KMS-11 (cell line): ENCODE data around the gene NHEJ1.

Experiments used
- H2AFZ ChIP-seq: fragments of 200-600 bp; sonication (generic); 2 replicates; pipeline ENCODE4 v1.6.1; 2016; ENCODE audit warnings: antibody characterized with exemption, mixed run types, low read depth
- H3K27ac ChIP-seq: fragments of 200-600 bp; sonication (generic); 2 replicates; pipeline ENCODE4 v1.6.1; 2016; ENCODE audit warnings: mild to moderate bottlenecking, mixed run types
- H3K27me3 ChIP-seq: fragments of 200-600 bp; sonication (generic); 2 replicates; pipeline ENCODE4 v1.6.1; 2017; ENCODE audit warnings: mild to moderate bottlenecking, low read depth, mixed run types, moderate library complexity; ENCODE audit not compliant: insufficient read depth
- H3K36me3 ChIP-seq: fragments of 200-600 bp; sonication (generic); 2 replicates; pipeline ENCODE4 v1.6.1; 2017; ENCODE audit warnings: mild to moderate bottlenecking, mixed run types; ENCODE audit not compliant: insufficient read depth
- H3K4me1 ChIP-seq: fragments of 200-600 bp; sonication (generic); 2 replicates; pipeline ENCODE4 v1.6.1; 2016; ENCODE audit warnings: mild to moderate bottlenecking, low read depth, mixed run types; ENCODE audit not compliant: poor library complexity, severe bottlenecking
- H3K4me2 ChIP-seq: fragments of 200-600 bp; sonication (generic); 2 replicates; pipeline ENCODE4 v1.7.0; 2016; ENCODE audit warnings: mild to moderate bottlenecking, mixed run types
- H3K4me3 ChIP-seq: fragments of 200-600 bp; sonication (generic); IDR thresholded peaks from 2 replicates; pipeline ENCODE4 v1.6.1; 2017; ENCODE audit warnings: low read depth, low read length, mixed read lengths; ENCODE audit not compliant: insufficient read depth
- H3K79me2 ChIP-seq: fragments of 200-600 bp; sonication (generic); 2 replicates; pipeline ENCODE4 v1.6.1; 2016; ENCODE audit warnings: low read depth, mixed run types; ENCODE audit not compliant: insufficient read depth
- H3K9ac ChIP-seq: fragments of 200-600 bp; sonication (generic); 2 replicates; pipeline ENCODE4 v1.6.1; 2016; ENCODE audit warnings: mild to moderate bottlenecking, mixed run types
- H4K20me1 ChIP-seq: fragments of 200-600 bp; sonication (generic); 2 replicates; pipeline ENCODE4 v1.6.1; 2016; ENCODE audit warnings: mild to moderate bottlenecking, mixed run types; ENCODE audit not compliant: insufficient read depth
- TF ChIP-seq, protein P1 (sequence below): fragments of 200-600 bp; sonication (generic); conservative IDR thresholded peaks from 2 replicates; pipeline ENCODE4 v1.6.1; 2017; ENCODE audit warnings: low read depth, mild to moderate bottlenecking, antibody characterized with exemption, low read length, moderate library complexity, mixed read lengths

Gene NHEJ1

DNA sequence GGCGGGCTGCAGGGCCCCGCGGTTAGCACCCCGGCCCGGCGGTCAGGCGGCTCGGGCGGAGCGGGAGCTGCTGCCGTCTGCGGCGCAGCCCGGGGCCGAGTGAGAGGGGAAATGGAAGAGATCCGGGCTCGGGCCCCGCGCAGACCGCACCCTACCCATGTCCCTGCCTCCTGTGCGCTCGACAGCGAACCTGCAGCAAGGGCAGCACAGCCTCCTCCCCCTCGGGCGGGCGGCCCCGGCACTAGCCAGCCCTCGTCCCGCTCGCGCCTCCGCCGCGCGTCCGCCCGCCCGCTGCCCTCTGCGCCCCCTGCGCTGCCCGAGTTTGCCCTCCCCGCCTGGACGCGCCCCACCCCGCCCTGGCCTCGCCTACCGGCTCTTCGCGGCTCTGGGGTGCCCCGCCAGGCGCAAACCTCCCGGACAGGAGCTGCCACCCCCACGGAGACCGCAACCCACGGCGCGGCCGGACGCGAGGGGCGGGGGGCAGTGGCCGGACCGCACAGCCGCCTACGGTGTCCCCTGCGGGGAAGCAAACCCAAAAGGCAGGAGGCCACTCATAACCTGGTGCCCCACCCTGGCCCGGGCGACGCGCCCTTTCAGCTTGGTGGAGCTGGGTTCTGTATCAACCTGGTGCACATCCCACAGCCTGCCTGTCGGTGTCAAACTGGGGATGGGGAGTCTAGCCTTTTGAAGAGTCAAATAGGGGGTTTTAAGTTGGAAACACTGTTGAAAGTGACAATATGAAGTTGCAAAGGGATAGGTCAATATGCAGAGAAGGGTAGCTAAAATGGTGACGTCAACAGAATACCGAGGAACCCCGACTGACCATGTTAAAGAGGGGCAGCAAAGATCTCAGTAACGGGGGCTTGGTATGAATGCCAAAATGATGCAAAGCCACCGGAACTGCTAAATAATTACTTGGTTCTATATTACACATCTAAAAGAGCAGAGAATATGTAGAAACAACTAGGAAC is 99.5 kb downstream of the NHEJ1 start, which contains the start of gene IHH:
TSS of gene IHH (minus strand) at position 101 of the 971 bp plus-strand sequence. CDS start 454 bp downstream, outside the sequence.
- peaks cover 19% of the 10 kb centered on the region; the same call in 1 of the 2 replicates for H3K27me3 ChIP-seq
- TF ChIP-seq, protein P1, sequence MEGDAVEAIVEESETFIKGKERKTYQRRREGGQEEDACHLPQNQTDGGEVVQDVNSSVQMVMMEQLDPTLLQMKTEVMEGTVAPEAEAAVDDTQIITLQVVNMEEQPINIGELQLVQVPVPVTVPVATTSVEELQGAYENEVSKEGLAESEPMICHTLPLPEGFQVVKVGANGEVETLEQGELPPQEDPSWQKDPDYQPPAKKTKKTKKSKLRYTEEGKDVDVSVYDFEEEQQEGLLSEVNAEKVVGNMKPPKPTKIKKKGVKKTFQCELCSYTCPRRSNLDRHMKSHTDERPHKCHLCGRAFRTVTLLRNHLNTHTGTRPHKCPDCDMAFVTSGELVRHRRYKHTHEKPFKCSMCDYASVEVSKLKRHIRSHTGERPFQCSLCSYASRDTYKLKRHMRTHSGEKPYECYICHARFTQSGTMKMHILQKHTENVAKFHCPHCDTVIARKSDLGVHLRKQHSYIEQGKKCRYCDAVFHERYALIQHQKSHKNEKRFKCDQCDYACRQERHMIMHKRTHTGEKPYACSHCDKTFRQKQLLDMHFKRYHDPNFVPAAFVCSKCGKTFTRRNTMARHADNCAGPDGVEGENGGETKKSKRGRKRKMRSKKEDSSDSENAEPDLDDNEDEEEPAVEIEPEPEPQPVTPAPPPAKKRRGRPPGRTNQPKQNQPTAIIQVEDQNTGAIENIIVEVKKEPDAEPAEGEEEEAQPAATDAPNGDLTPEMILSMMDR, result no peak

DNA sequence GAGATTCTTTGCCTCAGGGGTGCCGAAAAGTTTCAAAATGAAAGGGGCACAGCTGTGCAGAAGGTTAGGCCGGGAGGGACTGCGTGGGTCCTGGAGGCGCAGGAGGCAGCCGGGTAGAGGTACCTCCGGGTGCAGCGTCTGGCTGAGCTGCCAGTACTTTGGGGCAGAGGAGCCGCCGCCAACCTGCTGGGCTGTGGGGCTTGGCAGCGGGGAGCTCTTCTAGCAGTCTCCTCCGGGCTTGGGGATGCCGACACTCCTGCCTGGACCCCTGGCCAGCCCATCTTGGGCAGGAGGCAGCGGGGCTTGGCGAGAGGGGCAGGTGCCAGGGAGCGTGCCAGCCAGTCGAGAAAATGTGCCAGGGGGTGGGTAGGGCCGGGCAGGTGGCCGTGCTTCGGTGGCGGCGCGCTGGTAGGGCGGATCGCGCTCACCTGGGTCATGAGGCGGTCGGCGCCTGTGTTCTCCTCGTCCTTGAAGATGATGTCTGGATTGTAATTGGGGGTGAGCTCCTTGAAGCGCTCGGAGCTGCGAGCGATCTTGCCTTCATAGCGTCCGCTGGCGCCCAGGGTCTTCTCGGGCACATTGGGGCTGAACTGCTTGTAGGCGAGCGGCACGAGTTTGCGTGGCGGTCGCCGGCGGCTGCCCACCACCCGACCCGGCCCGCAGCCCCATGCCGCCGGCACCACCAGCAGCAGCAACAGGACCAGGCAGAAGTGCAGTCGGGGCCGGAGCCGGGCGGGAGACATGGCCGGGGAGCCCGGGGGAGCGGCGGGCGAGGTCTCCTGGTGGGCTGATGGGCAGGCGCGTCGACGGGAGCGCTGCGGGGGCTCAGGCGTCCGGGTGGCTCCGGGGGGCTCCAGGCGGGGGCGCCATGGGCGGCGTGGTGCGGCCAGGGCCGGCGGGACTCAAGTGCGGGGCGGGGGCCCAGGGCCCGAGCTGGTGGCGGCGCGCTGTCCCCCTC is 100.6 kb downstream of the NHEJ1 start:
- no peak overlapping the region for H3K4me2 ChIP-seq
- TF ChIP-seq, protein P1, result no peak
- H3K4me1 ChIP-seq, result no peaks in the 10 kb centered on the region
- no peak overlapping the region for H3K27ac ChIP-seq
- H2AFZ ChIP-seq, result no peak overlapping the region
- H3K79me2 ChIP-seq, result no peaks in the 10 kb centered on the region
- H3K9ac ChIP-seq, result no peak overlapping the region
- H3K27me3 ChIP-seq, result peaks cover 26% of the 10 kb centered on the region; the same call in 1 of the 2 replicates
- H3K4me3 ChIP-seq, result no peak overlapping the region
- no peaks in the 10 kb centered on the region for H4K20me1 ChIP-seq
- H3K36me3 ChIP-seq, result no peaks in the 10 kb centered on the region

More for the DNA sequence above, 99.5 kb downstream of the NHEJ1 start, which contains the start of gene IHH:
- no peaks in the 10 kb centered on the region for H3K4me1 ChIP-seq
- no peaks in the 10 kb centered on the region for H4K20me1 ChIP-seq
- no peak within 1 kb of the TSS for H2AFZ ChIP-seq
- no peak within 1 kb of the TSS for H3K4me3 ChIP-seq
- no peak within 1 kb of the TSS for H3K9ac ChIP-seq
- no peak within 1 kb of the TSS for H3K27ac ChIP-seq
- no peaks in the 10 kb centered on the region for H3K36me3 ChIP-seq
- no peak within 1 kb of the TSS for H3K4me2 ChIP-seq
- no peaks in the 10 kb centered on the region for H3K79me2 ChIP-seq

DNA sequence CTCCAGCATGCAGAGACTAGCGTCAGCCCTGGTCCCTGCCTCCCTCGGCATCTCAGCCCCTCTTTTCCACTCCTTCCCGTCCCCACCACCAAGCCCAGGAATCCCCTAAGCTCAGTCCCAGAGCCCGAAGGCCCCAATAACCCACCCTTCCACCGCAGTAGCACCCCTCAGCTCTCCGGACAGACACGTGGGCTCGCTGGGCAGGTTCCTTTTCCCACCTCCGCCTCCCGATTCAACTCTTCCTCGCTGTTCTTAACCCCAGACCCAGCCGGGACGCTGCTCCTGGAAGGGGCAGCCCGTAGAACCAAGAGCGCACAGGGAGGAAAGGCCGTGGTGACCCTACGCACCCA is 101.3 kb downstream of the NHEJ1 start:
- H3K27ac ChIP-seq, result no peak overlapping the region
- TF ChIP-seq, protein P1, result no peak
- H2AFZ ChIP-seq, result no peak overlapping the region
- H3K36me3 ChIP-seq, result no peaks in the 10 kb centered on the region
- H3K4me2 ChIP-seq, result no peak overlapping the region
- H3K4me3 ChIP-seq, result no peak overlapping the region
- no peaks in the 10 kb centered on the region for H3K79me2 ChIP-seq
- no peaks in the 10 kb centered on the region for H4K20me1 ChIP-seq
- no peaks in the 10 kb centered on the region for H3K4me1 ChIP-seq
- H3K9ac ChIP-seq, result no peak overlapping the region
- H3K27me3 ChIP-seq, result peaks cover 29% of the 10 kb centered on the region; the same call in 1 of the 2 replicates
